HG02610 (cell line): ENCODE data around the gene DRG2.

Experiments
- ATAC-seq: cut with Tn5 transposase; IDR thresholded peaks from one replicate; pipeline ENCODE4 v1.9.1; 2021; ENCODE audit warnings: mild to moderate bottlenecking, moderate library complexity; ENCODE audit not compliant: unreplicated experiment

Gene DRG2

DNA sequence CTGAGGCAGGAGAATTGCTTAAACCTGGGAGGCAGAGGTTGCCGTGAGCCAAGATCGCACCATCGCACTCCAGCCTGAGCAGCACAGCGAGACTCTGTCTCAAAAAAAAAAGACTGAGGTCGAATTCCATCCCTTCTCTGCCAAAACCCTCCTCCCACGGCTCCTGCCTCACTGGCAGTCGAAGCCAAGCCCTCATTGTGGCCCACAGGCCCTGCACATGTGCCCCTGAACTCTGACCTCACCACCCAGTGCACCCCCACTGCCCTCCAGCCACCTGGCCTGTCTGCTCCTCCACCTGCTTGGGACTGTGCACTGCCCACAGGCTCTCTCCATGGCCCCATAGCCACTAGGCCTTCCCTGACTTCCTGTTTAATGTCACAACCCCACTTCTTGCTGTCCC is 27.8 kb downstream of the DRG2 start:
- no peak for ATAC-seq

GRCh38 chr17:18116078-18116477 is 28.3 kb downstream of the DRG2 start:
- ATAC-seq: no peak

DNA sequence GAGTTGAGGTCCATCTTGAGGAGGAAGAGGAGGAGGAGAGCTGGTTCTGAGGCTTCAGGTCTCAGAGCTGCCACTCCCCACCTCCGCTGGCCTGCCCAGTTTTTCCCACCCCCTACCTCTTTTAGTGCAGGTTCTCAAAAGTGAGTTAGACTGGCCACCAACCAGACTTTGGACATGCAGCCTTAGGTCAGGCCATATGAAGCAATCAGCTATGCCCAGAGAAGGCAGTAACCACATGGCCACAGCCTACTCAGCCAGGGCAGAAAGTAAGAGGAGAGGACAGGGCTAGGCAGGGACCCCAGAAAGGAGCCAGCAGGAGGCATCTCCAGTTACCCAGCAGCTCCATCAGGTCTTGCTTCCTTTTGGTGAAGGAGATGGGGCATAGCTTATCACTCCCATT is 29.8 kb downstream of the DRG2 start:
- ATAC-seq: no peak

DNA sequence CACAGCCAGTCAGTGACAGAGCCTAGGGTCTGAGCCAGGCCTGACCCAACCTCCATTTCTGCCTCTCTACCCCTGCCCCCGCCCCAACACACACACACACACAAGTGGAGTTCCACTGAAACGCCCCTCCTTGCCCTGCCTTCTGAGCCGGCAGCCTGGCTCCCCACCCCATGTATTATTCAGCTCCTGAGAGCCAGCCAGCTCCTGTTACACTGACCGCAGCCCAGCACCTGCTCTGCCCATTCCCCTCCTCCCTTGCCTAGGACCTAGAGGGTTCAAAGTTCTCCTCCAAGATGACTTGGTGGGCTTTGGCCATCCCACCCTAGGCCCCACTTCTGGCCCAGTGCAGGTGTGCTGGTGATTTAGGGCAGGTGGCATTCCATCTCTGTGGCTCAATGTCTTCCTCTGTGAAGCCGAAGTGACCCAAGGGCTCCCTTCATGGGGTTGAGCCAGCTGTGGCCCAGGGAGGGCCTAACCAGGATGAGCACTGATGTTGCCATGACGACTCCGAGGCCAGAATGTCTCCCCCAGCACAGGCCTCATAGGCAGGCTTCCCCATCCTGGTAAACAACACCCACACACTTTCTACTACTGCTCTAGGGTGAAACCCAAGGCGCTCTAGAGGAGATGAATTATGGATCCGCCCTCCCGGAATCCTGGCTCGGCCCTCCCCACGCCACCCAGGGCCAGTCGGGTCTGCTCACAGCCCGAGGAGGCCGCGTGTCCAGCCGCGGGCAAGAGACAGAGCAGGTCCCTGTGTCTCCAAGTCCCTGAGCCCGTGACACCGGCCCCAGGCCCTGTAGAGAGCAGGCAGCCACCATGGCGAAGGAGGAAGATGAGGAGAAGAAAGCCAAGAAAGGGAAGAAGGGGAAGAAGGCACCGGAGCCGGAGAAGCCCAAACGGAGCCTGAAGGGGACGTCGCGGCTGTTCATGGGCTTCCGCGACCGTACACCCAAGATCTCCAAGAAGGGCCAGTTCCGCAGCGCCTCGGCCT is 30.5 kb downstream of the DRG2 start:
- no peak for ATAC-seq

DNA sequence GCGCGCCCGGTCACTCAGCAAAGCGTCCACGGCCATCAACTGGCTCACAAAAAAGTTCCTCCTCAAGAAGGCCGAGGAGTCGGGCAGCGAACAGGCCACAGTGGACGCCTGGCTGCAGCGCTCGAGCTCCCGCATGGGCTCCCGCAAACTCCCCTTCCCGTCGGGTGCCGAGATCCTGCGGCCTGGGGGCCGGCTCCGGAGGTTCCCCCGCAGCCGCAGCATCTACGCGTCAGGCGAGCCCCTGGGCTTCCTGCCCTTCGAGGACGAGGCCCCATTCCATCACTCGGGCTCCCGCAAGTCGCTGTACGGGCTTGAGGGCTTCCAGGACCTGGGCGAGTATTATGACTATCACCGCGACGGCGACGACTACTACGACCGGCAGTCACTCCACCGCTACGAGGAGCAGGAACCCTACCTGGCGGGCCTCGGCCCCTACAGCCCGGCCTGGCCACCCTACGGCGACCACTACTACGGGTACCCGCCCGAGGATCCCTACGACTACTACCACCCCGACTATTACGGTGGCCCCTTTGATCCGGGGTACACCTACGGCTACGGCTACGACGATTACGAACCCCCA is 31.5 kb downstream of the DRG2 start:
- no peak for ATAC-seq

- no peak for ATAC-seq
These were observed 32.2 kb downstream of the DRG2 start for GRCh38 chr17:18119938-18120337.

GRCh38 chr17:18120461-18121017 is 32.8 kb downstream of the DRG2 start:
- ATAC-seq: no peak

DNA sequence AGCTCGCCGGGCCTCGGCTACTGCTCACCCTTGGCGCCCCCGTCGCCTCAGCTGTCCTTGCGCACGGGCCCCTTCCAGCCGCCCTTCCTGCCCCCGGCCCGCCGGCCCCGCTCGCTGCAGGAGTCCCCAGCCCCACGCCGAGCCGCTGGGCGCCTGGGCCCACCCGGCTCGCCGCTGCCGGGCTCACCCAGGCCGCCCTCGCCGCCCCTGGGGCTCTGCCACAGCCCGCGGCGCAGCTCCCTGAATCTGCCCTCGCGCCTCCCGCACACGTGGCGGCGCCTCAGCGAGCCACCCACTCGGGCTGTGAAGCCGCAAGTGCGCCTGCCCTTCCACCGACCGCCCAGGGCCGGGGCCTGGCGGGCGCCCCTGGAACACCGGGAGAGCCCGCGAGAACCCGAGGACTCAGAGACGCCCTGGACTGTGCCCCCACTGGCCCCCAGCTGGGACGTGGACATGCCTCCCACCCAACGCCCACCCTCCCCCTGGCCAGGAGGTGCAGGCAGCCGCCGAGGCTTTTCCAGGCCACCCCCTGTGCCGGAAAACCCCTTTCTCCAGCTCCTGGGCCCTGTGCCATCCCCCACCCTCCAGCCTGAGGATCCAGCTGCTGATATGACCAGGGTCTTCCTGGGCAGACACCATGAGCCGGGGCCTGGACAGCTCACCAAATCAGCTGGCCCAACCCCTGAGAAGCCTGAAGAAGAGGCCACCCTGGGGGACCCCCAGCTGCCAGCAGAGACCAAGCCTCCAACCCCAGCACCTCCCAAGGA is 33.6 kb downstream of the DRG2 start:
- no peak for ATAC-seq

DNA sequence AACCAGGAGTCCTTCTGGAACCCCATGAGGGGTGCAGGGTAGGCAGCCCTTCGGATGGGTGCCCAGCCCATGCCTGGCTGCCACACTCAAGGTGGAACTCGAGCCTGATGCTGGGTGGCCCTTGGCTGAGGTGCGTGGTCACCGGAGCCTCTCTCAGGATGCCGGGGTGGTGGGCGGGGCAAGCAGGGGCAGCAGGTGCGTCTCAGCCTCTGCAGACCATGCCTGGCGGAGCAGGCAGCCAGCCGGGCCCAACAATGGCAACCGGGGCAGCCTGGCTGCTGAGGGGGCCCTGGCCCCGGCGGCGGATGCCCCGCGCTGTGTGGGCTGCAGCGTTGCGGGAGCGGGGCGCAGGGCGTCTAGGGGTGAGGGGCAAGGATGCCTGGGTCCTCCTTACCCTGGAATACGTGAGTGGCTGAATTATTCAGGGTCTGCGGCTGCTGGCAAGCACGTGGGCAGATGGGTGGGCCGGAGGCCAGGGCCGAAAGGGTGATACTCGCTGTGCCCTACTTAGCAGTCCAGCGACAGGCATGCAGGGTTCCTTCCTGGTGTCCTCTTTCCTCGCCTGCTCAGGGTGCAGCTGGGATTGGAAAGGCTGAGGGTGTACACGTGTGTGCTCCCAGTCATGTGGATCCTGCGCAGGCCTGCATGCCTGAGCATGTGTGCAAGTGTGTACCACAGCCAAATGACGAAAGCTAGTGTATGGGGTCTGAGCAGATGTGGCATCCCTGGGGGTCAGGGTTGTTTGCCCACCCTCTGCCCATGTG is 35.4 kb downstream of the DRG2 start:
- no peak for ATAC-seq

DNA sequence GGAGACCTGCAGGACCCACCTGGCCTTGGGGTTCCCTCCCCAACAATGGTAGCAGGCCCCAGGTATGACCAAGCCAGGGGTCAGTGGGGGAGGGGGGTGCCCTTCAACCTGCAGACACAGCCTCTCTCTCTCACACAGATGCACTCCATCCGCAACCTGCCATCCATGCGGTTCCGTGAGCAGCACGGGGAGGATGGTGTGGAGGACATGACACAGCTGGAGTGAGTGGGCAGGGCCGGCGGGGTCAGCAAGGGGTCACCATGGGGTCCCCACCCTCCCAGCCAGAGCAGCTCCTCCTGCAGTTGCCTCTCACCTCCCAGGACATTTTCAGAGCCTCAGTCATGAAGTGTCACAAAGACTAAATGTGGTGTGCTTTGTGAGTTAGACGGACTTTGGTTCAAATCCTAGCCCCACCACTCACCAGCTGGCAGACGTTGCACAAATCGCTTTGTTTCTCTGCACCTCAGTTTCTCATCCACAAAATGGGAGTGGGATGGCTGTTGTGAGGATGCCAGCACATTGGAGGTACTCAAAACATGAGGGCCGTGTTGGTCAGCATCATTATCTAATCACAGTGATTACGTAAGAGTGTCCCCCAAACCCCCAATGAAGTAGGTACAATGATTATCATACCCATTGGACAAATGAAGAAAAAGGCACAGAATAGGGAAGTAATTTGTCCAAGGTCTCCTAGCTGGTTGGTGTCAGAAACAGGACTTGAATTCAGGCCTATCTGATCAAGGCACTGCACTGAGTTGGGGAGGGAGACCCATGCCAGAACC is 36.8 kb downstream of the DRG2 start:
- ATAC-seq: no peak

GRCh38 chr17:18129041-18129502 is 41.3 kb downstream of the DRG2 start:
- no peak for ATAC-seq

- no peak for ATAC-seq
These were observed 45.0 kb downstream of the DRG2 start for GRCh38 chr17:18132711-18133110.

GRCh38 chr17:18136357-18136756 is 48.6 kb downstream of the DRG2 start:
- ATAC-seq: no peak

GRCh38 chr17:18138065-18138749 is 50.5 kb downstream of the DRG2 start:
- no peak for ATAC-seq

GRCh38 chr17:18139092-18139491 is 51.3 kb downstream of the DRG2 start:
- no peak for ATAC-seq

DNA sequence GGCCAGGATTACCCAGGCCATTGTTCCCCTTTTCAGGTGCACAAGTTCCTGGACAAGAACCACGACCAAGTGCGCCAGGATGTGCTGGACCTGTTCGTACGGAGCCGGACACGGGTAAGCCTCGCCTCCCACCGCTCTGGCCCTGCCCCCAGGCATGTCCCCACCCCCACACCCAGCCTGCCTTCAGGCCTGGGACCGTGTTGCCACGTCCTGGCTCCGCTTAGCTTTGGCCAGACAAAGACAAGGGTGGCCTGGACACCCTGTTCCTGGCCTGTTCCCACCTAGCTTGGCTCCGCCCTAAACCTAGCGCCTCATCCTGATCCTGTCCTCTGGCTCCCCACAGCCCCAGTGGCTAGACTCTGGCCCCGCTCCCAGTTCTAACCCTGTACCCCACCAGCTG is 51.8 kb downstream of the DRG2 start:
- ATAC-seq: no peak

GRCh38 chr17:18139949-18140348 is 52.2 kb downstream of the DRG2 start:
- ATAC-seq: no peak

GRCh38 chr17:18140648-18141047 is 52.9 kb downstream of the DRG2 start:
- ATAC-seq: no peak

GRCh38 chr17:18141210-18141803 is 53.6 kb downstream of the DRG2 start:
- no peak for ATAC-seq
